Activated naive CD4-positive, alpha-beta T cell treated with anti-CD3 and anti-CD28 coated beads for 36 hours (primary cell): ENCODE data around the gene ZNF175. TPM values are rescaled to one million over a fixed set of nuclear protein-coding genes. Genes with fewer than 3 reads are reported as not detected.

Experiments
- CTCF ChIA-PET: fragments of 350-600 bp; sonication (Branson Sonifier 250); formaldehyde crosslinking; loops from one replicate; lab custom pipeline; 2021; ENCODE audit warnings: antibody characterized with exemption; lab: Charles Lee
- DNase-seq: peaks from one replicate; pipeline ENCODE4 v3.0.0-alpha.2; 2020
- H3K27ac Mint-ChIP-seq: one replicate; pipeline ENCODE4 v1.8.0; 2021; ENCODE audit warnings: mild to moderate bottlenecking, mixed read lengths
- H3K27me3 Mint-ChIP-seq: one replicate; pipeline ENCODE4 v1.8.0; 2021; ENCODE audit warnings: low read depth, mixed read lengths
- H3K36me3 Mint-ChIP-seq: one replicate; pipeline ENCODE4 v1.8.0; 2021; ENCODE audit warnings: low read depth, mixed read lengths
- H3K4me1 Mint-ChIP-seq: one replicate; pipeline ENCODE4 v1.8.0; 2021; ENCODE audit warnings: low read depth, mixed read lengths
- H3K4me3 Mint-ChIP-seq: one replicate; pipeline ENCODE4 v1.8.0; 2021; ENCODE audit warnings: mild to moderate bottlenecking, moderate library complexity, mixed read lengths
- H3K9me3 Mint-ChIP-seq: one replicate; pipeline ENCODE4 v1.8.0; 2021; ENCODE audit warnings: mixed read lengths
- intact Hi-C: fragments of 100-400 bp; cut with micrococcal nuclease; formaldehyde crosslinking; loops from one replicate; pipeline ENCODE4 v1.15.1; 2023
- total RNA-seq, 2 experiments: library from RNA; stranded (reverse); gene quantifications; one replicate each; pipeline ENCODE4 v1.2.3, GENCODE V29; 2021

The ZNF175 gene
- total RNA-seq, 2 experiments from 2014 or later, result 6.5 to 7.9 TPM

DNA sequence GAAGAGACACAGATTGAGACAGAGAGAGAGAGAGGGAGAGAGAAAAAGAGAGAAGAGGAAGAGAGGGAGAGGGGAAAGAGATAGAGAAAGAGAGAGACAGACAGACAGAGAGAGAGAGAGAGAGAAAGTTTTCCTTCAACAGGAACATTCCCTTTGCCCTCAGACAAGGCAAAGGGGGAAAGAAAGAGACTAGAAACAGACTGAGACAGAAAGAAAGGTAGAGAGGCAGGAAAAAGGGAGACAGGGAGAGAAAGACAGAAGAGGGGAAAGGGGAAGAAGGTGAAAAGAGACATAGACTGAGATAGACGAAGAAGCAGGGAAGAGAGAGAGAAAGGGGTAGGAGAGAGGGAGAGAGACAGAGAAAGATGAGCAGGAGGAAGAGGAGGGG, 18.5 kb upstream of the ZNF175 start:
- Mint-ChIP-seq H3K36me3 (no peaks in the 10 kb centered on the region), H3K27ac (no peak overlapping the region), H3K4me3 (no peak overlapping the region), H3K4me1 (peaks cover 6% of the 10 kb centered on the region), H3K9me3 (peaks cover 2% of the 10 kb centered on the region), H3K27me3 (peaks cover 53% of the 10 kb centered on the region)
- no peak for DNase-seq
- intact Hi-C loops, result no loop called here
- CTCF ChIA-PET, result no interaction called here

DNA sequence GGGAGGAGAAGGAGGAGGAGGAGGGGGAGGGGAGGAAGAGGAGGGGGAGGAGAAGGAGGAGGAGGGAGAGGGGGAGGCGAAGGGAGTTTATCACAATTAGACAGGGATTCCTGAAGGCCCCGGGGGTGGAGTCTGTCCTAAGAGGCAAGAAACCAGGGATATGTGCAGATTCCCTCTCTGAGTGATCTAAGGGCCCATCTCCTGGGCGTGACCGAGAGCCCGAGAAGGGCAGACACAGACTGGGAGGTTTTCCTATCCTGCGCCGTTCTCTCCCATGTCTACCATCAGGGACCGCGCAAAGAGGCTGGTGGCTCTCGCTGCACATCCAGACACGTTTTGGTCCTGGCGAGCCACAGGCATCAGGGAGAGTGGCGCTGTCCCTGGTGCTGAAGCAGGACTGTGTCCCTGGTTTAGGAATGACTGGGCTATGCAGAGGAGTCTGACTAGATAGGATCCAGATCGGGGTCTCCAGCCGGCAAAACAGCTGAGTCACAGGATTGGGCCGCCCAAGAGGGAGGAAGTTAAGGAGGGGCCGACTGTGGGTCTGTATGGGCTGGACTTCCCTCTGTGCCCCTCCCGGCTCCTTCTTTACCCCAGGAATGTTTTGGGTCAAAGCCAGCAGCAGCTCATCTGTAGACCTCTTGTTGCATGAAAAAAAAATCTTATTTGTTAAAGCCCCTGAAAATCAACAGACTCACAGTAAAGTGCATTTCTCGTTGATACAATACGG, 17.9 kb upstream of the ZNF175 start:
- peaks cover 2% of the 10 kb centered on the region for H3K9me3 Mint-ChIP-seq
- CTCF ChIA-PET, result no interaction called here

DNA sequence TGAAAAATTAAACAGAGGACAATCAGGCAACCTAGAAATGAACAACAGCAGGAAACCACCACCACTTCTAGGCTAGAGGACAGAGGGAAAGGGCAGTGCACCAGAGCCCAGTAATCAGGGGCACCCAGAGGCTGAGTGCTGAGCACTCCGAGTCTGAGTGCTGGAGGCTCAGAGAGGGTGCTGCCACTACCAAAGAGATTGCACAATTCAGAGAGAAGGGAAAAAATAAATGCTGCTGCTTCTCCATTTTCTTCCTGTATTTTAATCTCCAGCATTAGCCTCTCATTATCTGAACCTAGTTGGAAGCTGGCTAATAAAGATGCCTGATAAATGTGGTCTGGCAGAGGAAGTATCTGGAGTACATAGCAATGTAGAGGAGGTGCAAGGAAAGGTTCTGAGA, 11.8 kb upstream of the ZNF175 start:
- Mint-ChIP-seq H3K4me1 (no peaks in the 10 kb centered on the region), H3K9me3 (no peaks in the 10 kb centered on the region), H3K36me3 (no peaks in the 10 kb centered on the region), H3K27ac (no peak overlapping the region), H3K4me3 (no peak overlapping the region), H3K27me3 (peaks cover 41% of the 10 kb centered on the region)
- intact Hi-C loops, result no loop called here
- CTCF ChIA-PET, result no interaction called here
- no peak for DNase-seq

More for the DNA sequence above, 17.9 kb upstream of the ZNF175 start:
- H3K4me3 Mint-ChIP-seq, result no peak overlapping the region
- no peaks in the 10 kb centered on the region for H3K36me3 Mint-ChIP-seq
- intact Hi-C loops, result loop anchor here (1.0 kb wide), 1 partner anchor 55 kb away; no protein-coding TSS in a partner anchor
- H3K4me1 Mint-ChIP-seq, result peaks cover 6% of the 10 kb centered on the region
- peaks cover 52% of the 10 kb centered on the region for H3K27me3 Mint-ChIP-seq
- DNase-seq, result peak; percentile 76
- no peak overlapping the region for H3K27ac Mint-ChIP-seq

DNA sequence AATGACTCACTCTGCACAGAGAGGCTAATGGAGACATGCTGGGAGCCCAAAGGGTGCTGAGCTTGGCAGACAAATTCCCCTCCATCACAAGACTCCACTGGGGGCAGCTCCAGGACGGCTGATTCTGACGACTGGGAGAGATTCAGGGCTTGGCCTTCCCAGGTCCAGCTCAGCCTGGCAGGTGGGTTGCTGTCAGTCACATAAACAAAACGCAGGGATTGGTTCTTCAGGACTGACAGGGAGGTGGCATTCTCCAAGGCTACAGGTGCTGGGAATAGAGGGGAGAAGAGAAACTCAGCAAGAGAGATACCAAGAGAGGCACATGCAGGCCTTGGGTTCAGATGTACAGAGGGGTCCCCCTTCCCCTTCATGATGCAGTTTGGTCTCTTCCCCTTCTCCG, 10.7 kb upstream of the ZNF175 start:
- CTCF ChIA-PET, result no interaction called here
- H3K27ac Mint-ChIP-seq, result no peak overlapping the region
- intact Hi-C loops, result no loop called here
- no peaks in the 10 kb centered on the region for H3K36me3 Mint-ChIP-seq
- H3K4me3 Mint-ChIP-seq, result no peak overlapping the region
- H3K9me3 Mint-ChIP-seq, result no peaks in the 10 kb centered on the region
- H3K4me1 Mint-ChIP-seq, result no peaks in the 10 kb centered on the region
- no peak for DNase-seq
- H3K27me3 Mint-ChIP-seq, result peaks cover 40% of the 10 kb centered on the region

DNA sequence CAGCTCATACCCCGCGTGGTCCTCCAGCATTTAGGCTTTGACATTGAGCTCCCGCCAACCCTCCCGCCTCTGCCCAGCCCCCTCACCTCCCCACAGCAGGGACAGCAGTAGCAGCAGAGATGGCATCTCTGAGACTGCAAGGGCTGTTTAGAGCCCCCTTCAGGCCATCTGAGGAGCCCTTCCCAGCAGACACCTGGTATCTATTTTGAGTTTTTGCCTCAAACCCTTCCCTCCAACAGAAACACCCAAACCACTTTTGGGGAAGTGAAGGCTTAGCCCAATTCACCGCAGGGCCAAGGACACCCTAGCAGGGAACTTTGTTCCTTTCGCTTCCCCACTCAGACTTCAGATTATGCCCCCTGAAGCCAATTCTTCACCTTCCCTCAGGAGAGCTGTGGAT, 6.3 kb upstream of the ZNF175 start:
- DNase-seq, result no peak
- CTCF ChIA-PET, result no interaction called here
- Mint-ChIP-seq H3K36me3 (no peaks in the 10 kb centered on the region), H3K27me3 (peaks cover 29% of the 10 kb centered on the region), H3K9me3 (no peaks in the 10 kb centered on the region), H3K4me3 (no peak overlapping the region), H3K4me1 (no peaks in the 10 kb centered on the region), H3K27ac (no peak overlapping the region)
- intact Hi-C loops, result no loop called here

DNA sequence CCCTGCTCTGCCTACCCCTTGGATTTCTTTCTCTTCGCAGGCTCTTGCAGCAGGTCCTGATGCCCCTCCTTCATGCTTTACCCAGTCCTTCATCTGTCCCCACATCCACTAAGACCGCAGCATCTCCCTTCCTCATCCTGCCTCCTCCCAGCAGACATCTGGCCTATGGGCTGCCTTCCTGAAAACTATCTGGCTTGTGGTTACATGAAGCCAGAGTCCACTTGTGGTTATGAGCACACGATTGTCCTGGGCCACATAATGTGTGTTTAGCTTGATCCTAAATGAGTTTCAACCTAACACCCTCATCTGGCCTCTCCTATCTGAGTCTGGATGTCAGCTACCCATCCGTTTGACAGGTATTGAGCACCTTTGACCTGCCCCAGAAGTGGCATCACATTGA, 5.5 kb upstream of the ZNF175 start:
- no peak for DNase-seq
- no peaks in the 10 kb centered on the region for H3K9me3 Mint-ChIP-seq
- H3K4me1 Mint-ChIP-seq, result peaks cover 2% of the 10 kb centered on the region
- no peak overlapping the region for H3K27ac Mint-ChIP-seq
- CTCF ChIA-PET, result no interaction called here
- H3K4me3 Mint-ChIP-seq, result no peak overlapping the region
- intact Hi-C loops, result no loop called here
- no peaks in the 10 kb centered on the region for H3K36me3 Mint-ChIP-seq
- H3K27me3 Mint-ChIP-seq, result peaks cover 29% of the 10 kb centered on the region

DNA sequence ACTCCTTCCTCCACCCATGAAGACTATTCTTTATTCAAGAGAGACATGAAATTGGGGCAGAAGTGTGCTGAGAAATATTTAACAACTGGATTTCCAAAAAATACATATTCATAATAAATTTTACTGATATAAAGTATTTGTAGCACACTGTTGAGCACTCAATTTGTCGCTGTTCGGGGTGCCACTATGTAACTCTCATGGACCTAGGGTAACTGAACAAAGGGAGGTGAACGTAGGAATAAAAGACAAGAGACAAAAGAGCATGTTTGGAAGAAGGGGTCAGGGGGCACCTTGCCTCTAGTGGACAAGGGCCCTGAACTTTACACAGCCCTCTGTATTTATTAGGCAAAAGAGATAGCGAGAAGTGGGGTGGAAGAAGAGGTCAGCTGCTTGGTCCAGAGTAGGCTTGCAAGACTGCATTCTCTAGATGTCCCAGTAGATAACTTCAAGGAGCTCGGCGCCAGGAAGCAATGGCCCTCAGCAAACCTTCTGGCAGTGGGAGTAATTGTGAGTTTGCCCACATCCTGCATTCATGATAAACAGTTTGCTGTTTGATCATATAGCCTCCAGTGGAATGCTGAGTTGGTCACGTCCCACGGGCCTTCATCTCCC, 4.5 kb upstream of the ZNF175 start:
- no peak for DNase-seq

DNA sequence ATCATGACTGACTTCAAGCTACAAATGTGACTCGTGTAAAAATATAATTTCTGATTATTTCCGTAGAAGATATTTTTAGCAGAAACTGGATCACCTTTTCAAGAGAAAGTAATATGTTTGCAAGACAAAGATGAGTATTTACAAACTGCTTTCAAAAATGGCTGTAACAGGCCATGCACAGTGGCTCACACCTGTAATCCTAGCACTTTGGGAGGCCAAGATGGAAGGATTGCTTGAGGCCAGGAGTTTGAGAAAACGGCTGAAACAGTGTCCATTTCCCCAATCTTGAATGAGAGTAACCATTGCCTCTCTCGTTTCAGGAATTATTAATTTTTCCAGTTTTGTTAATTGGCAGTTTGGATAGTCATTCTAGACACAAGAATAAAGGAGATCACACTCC, 3.5 kb upstream of the ZNF175 start:
- H3K4me1 Mint-ChIP-seq, result peaks cover 17% of the 10 kb centered on the region
- no peak for DNase-seq
- CTCF ChIA-PET, result no interaction called here
- no peaks in the 10 kb centered on the region for H3K9me3 Mint-ChIP-seq
- H3K4me3 Mint-ChIP-seq, result no peak overlapping the region
- peaks cover 2% of the 10 kb centered on the region for H3K36me3 Mint-ChIP-seq
- no peak overlapping the region for H3K27ac Mint-ChIP-seq
- intact Hi-C loops, result no loop called here
- peaks cover 23% of the 10 kb centered on the region for H3K27me3 Mint-ChIP-seq

More for the DNA sequence above, 4.5 kb upstream of the ZNF175 start:
- H3K27ac Mint-ChIP-seq, result no peak overlapping the region
- peaks cover 8% of the 10 kb centered on the region for H3K4me1 Mint-ChIP-seq
- H3K36me3 Mint-ChIP-seq, result peaks cover 2% of the 10 kb centered on the region
- intact Hi-C loops, result no loop called here
- peaks cover 26% of the 10 kb centered on the region for H3K27me3 Mint-ChIP-seq
- CTCF ChIA-PET, result no interaction called here
- H3K9me3 Mint-ChIP-seq, result no peaks in the 10 kb centered on the region
- no peak overlapping the region for H3K4me3 Mint-ChIP-seq

DNA sequence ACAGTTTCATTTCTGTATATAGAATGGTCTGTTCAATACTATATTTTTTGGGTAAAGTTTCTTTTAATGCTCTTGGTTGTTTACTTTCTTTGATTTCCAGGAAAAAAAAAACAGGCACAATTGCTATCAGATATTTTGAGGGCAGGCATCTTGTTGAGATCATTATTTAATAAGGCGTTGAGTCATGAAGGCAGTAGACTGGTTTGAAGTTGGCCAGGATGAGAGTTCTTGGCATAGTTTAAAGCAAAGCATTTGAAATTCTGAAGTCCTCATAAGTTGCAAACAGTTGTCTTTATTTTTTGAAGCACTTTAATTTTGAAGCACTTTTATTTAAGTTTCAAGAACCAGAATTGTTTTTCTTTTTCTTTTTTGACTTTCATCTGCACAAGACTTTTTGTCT, 2.6 kb upstream of the ZNF175 start:
- Mint-ChIP-seq H3K4me1 (peaks cover 23% of the 10 kb centered on the region), H3K9me3 (no peaks in the 10 kb centered on the region), H3K36me3 (peaks cover 9% of the 10 kb centered on the region), H3K27me3 (peaks cover 22% of the 10 kb centered on the region), H3K4me3 (no peak overlapping the region), H3K27ac (no peak overlapping the region)
- intact Hi-C loops, result no loop called here
- CTCF ChIA-PET, result no interaction called here
- no peak for DNase-seq

DNA sequence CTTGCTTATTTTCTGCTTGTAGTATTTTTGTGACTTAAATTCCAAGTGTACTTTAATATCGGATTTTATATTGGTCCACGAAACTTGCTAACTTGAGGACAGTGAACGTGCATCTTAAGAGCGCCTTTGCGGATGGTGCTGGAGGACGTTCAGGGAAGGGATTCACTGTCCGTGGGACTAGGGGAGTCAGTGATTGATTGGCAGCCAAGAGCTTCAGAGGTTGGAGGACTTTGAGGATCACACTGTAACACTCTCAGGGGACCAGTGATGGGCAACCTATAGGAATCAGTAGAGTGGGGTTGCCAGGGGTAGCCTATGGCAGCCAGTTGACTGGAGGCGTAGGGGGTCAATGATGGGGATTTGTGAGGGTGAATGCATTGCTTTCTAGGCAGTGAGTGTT, 516 bp downstream of the ZNF175 start:
- CTCF ChIA-PET, result no interaction called here
- Mint-ChIP-seq H3K4me3 (peak overlapping the region; percentile 97), H3K4me1 (peaks cover 23% of the 10 kb centered on the region), H3K9me3 (peaks cover 3% of the 10 kb centered on the region), H3K36me3 (peaks cover 29% of the 10 kb centered on the region), H3K27ac (peak overlapping the region; percentile 91), H3K27me3 (peaks cover 3% of the 10 kb centered on the region)
- DNase-seq, result no peak
- intact Hi-C loops, result loop anchor here (1.0 to 5.0 kb wide), 2 partner anchors 23 to 456 kb away; partner anchors contain the start of gene ZNF614

DNA sequence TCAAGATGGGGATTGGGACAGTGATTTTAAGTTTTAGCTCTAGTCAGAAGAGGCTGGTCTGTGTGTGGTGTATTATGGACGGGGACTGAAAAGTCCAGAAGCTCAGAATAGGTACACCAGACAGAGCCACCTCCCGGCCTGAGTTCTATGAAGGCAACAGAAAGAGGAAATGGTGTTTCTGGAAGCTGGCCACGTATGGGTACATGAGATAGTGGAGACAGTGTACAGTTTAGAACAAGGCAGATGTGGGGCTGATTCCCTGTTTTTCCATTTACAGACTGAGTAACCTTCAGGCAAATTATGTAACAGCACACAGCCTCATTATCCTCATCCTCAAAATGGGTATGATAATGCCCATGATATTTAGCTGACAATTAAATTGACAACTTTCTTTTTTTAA, 1.3 kb downstream of the ZNF175 start:
- no peak overlapping the region for H3K27ac Mint-ChIP-seq
- DNase-seq, result no peak
- peaks cover 37% of the 10 kb centered on the region for H3K36me3 Mint-ChIP-seq
- peak overlapping the region; percentile 97 for H3K4me3 Mint-ChIP-seq
- H3K27me3 Mint-ChIP-seq, result peaks cover 3% of the 10 kb centered on the region
- peaks cover 23% of the 10 kb centered on the region for H3K4me1 Mint-ChIP-seq
- intact Hi-C loops, result loop anchor here (5.0 kb wide), 1 partner anchor 455 kb away; the partner anchor contains the start of gene ZNF614
- peaks cover 4% of the 10 kb centered on the region for H3K9me3 Mint-ChIP-seq
- CTCF ChIA-PET, result no interaction called here

DNA sequence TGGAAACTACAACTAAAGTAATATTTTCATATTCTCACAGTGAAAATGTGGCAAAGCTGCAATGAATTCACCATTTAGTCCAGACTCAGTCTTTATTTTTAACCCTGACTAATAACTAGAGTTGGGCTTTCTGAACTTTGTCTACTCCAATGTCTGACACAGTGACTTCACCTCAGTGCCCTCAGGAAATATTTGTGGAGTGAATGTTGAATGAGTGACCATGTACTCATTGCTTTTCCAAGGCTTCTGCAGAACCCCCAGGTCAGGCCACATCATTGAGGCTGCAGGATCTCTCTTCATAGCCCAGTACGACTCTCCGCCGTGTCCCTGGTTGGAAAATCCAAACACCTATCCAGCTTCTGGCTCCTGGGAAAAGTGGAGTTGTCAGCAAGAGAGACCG, 1.8 kb downstream of the ZNF175 start:
- CTCF ChIA-PET, result no interaction called here
- Mint-ChIP-seq H3K27me3 (peaks cover 3% of the 10 kb centered on the region), H3K4me3 (no peak overlapping the region), H3K9me3 (peaks cover 4% of the 10 kb centered on the region), H3K27ac (no peak overlapping the region), H3K4me1 (peaks cover 23% of the 10 kb centered on the region), H3K36me3 (peaks cover 38% of the 10 kb centered on the region)
- intact Hi-C loops, result loop anchor here (5.0 kb wide), 1 partner anchor 454 kb away; the partner anchor contains the start of gene ZNF614
- no peak for DNase-seq

DNA sequence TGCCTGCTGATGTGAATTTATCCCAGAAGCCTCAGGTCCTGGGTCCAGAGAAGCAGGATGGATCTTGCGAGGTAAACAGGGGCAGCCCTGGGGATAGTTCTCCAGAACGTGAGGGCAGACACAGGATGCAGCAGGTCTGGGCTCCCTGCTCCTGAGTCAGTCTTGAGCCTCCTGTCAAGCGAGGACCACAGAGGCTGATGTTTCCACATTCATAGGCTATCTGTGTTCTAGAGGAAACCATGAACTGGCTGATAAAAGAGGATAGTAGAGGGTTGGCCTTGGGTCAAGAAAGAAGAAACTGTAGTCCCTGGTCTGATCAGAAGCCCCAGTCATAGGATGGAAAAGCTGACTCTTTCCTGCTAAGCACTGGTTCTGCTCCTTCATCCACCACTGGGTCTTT, 2.2 kb downstream of the ZNF175 start:
- intact Hi-C loops, result loop anchor here (5.0 kb wide), 1 partner anchor 454 kb away; the partner anchor contains the start of gene ZNF614
- H3K4me3 Mint-ChIP-seq, result no peak overlapping the region
- peaks cover 1% of the 10 kb centered on the region for H3K27me3 Mint-ChIP-seq
- H3K36me3 Mint-ChIP-seq, result peaks cover 41% of the 10 kb centered on the region
- CTCF ChIA-PET, result no interaction called here
- H3K4me1 Mint-ChIP-seq, result peaks cover 23% of the 10 kb centered on the region
- peaks cover 4% of the 10 kb centered on the region for H3K9me3 Mint-ChIP-seq
- no peak for DNase-seq
- H3K27ac Mint-ChIP-seq, result no peak overlapping the region
